ELR (cell line): ENCODE measurements around the gene FEM1A.
A peak's percentile ranks its signal among the peaks of the same experiment; 100 is the strongest.
"Not testable (repeated sequence)": the region's sequence is repeated elsewhere in the genome, so short reads cannot be mapped to it uniquely, and the experiment has no call there.

Experiments
- DNase-seq: peaks from one replicate; pipeline ENCODE4 v3.0.0-alpha.2; 2015; ENCODE audit warnings: low read depth

FEM1A gene

GRCh38 chr19:4775627-4776152, 15.8 kb upstream of the FEM1A start:
- DNase-seq = no peak

- no peak for DNase-seq
These were observed 14.9 kb upstream of the FEM1A start for GRCh38 chr19:4776436-4777211.

GRCh38 chr19:4778124-4778523, 13.4 kb upstream of the FEM1A start:
- DNase-seq = not testable (repeated sequence)

- no peak for DNase-seq
These were observed 10.7 kb upstream of the FEM1A start for GRCh38 chr19:4780860-4781259.

GRCh38 chr19:4781801-4782200, 9.7 kb upstream of the FEM1A start:
- no peak for DNase-seq

- not testable (repeated sequence) for DNase-seq
These were observed 5.0 kb upstream of the FEM1A start for GRCh38 chr19:4786412-4787016.

GRCh38 chr19:4792019-4792865, 708 bp downstream of the FEM1A start:
- not testable (repeated sequence) for DNase-seq

GRCh38 chr19:4792866-4793195, 1.3 kb downstream of the FEM1A start:
- not testable (repeated sequence) for DNase-seq

- not testable (repeated sequence) for DNase-seq
These were observed 1.7 kb downstream of the FEM1A start for GRCh38 chr19:4793278-4793677.

- DNase-seq = no peak
These were observed 3.4 kb downstream of the FEM1A start for GRCh38 chr19:4794971-4795370.

GRCh38 chr19:4795400-4795799, 3.9 kb downstream of the FEM1A start:
- DNase-seq = peak; percentile 56

- DNase-seq = no peak
These were observed 9.1 kb downstream of the FEM1A start for GRCh38 chr19:4800591-4801081.

GRCh38 chr19:4801085-4801619, 9.6 kb downstream of the FEM1A start:
- no peak for DNase-seq

- DNase-seq = no peak
These were observed 11.2 kb downstream of the FEM1A start for GRCh38 chr19:4802711-4803110.

- peak; percentile 77 for DNase-seq
These were observed 12.5 kb downstream of the FEM1A start for GRCh38 chr19:4803736-4804695.

GRCh38 chr19:4805140-4805539, 13.6 kb downstream of the FEM1A start:
- DNase-seq = not testable (repeated sequence)

GRCh38 chr19:4806384-4806783, 14.8 kb downstream of the FEM1A start:
- no peak for DNase-seq

- no peak for DNase-seq
These were observed 15.7 kb downstream of the FEM1A start for GRCh38 chr19:4807188-4807587.

- peak; percentile 78 for DNase-seq
These were observed 20.0 kb downstream of the FEM1A start for GRCh38 chr19:4811328-4812131.
